Melanocyte of skin (primary cell): ENCODE results near the gene ABCC2. TPM values are rescaled to one million over a fixed set of nuclear protein-coding genes. Genes with fewer than 3 reads are reported as not detected.

Source experiments
- total RNA-seq, 2 donors: library from RNA; depleted of rRNA; stranded (reverse); fragments of >200 nt; gene quantifications; 2 replicates each; pipeline ENCODE4 v1.2.3, GENCODE V29; 2012

ABCC2 gene
- total RNA-seq = 100 to 1,000 TPM in 1 of 2 donors, 10 to 100 TPM in 1; 69.2 to 102 TPM

GRCh38 chr10:99782447-99783286, at the start of gene ABCC2:
Gene ABCC2, plus strand, starts transcription at chr10:99782640. Its CDS starts 205 bp downstream, at chr10:99782845.

Other genes starting within 250 kb of the ABCC2 start
- not detected for gene NKX2-3, start 249.7 kb upstream of the ABCC2 start, total RNA-seq
- gene SLC25A28, start 162.2 kb upstream of the ABCC2 start, total RNA-seq = 10 to 100 TPM; 25.1 to 43.6 TPM
- gene ENTPD7, start 123.1 kb upstream of the ABCC2 start, total RNA-seq = 10 to 100 TPM; 12.7 to 14.0 TPM
- 10 to 100 TPM; 37.9 to 55.6 TPM for gene COX15, start 50.5 kb upstream of the ABCC2 start, total RNA-seq
- gene CUTC, start 50.4 kb upstream of the ABCC2 start, total RNA-seq = 10 to 100 TPM in 1 of 2 donors, 1 to 10 TPM in 1; 9.3 to 20.0 TPM
- 10 to 100 TPM in 1 of 2 donors, 1 to 10 TPM in 1; 8.6 to 10.3 TPM for gene DNMBP, start 227.3 kb downstream of the ABCC2 start, total RNA-seq